Bronchial epithelial cell (primary cell): ENCODE results near the gene FGGY. TPM values are rescaled to one million over a fixed set of nuclear protein-coding genes. Genes with fewer than 3 reads are reported as not detected.
"Not testable (repeated sequence)": the region's sequence is repeated elsewhere in the genome, so short reads cannot be mapped to it uniquely, and the experiment has no call there.

Experiments used
- DNase-seq: peaks from one replicate; pipeline ENCODE4 v3.0.0-alpha.2; 2010; ENCODE audit warnings: low read depth
- FAIRE-seq: peaks from 2 replicates; lab custom pipeline; 2011; peaks lifted over from hg19 to GRCh38; lab: Jason Lieb, UNC
- H3K27me3 ChIP-seq: 2 replicates; pipeline ENCODE4 v1.5.1; 2011; ENCODE audit warnings: low read length; ENCODE audit not compliant: control insufficient read depth, insufficient read depth
- H3K36me3 ChIP-seq: 2 replicates; pipeline ENCODE4 v1.5.1; 2011; ENCODE audit warnings: low read length; ENCODE audit not compliant: control insufficient read depth, insufficient read depth
- H3K4me3 ChIP-seq: 2 replicates; pipeline ENCODE4 v1.5.1; 2011; ENCODE audit warnings: mild to moderate bottlenecking, low read depth, low read length, control low read depth
- total RNA-seq: library from RNA; depleted of rRNA; stranded (reverse); fragments of >200 nt; gene quantifications from 2 replicates; pipeline ENCODE4 v1.2.1, GENCODE V29; 2014
- TF ChIP-seq, protein P1 (sequence below): IDR thresholded peaks from 2 replicates; pipeline ENCODE4 v1.5.1; 2011; ENCODE audit warnings: mild to moderate bottlenecking, moderate library complexity, low read length, control low read depth, inconsistent platforms; ENCODE audit not compliant: insufficient read depth, severe bottlenecking

The FGGY gene
- total RNA-seq, 1 donor from 2014 or later = 20.0 TPM

DNA sequence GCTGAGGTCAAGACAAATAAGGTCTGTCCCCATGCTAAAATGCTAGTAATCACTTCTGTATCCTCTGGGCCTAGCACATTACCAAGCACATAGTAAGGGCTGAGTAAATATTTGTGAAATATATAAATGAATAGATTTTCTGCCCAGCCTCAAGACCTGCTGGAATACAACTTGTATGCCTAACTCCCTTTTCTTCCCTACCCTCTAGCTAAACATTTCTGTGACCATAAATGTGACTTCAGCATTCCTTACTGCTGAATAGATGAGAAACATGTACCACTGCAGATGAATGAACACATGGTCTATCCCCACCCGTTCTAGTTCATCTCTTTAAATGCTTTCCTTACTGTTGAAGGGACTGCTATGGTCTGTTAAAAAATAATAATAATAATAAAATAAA is 308.9 kb downstream of the FGGY start:
- H3K27me3 ChIP-seq = no peaks in the 10 kb centered on the region
- no peak for FAIRE-seq
- DNase-seq = no peak
- no peaks in the 10 kb centered on the region for H3K36me3 ChIP-seq
- TF ChIP-seq, protein P1, sequence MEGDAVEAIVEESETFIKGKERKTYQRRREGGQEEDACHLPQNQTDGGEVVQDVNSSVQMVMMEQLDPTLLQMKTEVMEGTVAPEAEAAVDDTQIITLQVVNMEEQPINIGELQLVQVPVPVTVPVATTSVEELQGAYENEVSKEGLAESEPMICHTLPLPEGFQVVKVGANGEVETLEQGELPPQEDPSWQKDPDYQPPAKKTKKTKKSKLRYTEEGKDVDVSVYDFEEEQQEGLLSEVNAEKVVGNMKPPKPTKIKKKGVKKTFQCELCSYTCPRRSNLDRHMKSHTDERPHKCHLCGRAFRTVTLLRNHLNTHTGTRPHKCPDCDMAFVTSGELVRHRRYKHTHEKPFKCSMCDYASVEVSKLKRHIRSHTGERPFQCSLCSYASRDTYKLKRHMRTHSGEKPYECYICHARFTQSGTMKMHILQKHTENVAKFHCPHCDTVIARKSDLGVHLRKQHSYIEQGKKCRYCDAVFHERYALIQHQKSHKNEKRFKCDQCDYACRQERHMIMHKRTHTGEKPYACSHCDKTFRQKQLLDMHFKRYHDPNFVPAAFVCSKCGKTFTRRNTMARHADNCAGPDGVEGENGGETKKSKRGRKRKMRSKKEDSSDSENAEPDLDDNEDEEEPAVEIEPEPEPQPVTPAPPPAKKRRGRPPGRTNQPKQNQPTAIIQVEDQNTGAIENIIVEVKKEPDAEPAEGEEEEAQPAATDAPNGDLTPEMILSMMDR = no peak
- H3K4me3 ChIP-seq = no peak overlapping the region

DNA sequence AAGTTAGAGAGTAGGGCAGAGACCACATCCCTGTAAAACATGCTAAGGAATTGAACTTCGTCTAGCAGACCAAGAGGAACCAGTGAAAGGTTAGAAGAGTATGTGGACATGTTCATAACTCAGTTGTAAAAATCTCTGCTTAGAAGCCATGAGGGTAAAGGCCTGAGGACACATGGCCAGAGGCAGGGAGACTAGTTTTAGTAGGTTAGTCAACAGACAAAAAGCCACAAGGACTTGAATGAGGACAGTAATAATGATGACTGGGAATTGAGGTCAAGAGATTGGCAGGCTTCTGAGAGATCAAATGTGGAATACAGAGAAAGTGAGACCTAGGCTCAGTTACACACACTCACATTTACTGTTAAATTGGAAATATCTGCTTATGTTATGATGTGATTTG is 312.4 kb downstream of the FGGY start:
- TF ChIP-seq, protein P1 = no peak
- DNase-seq = no peak
- Histone ChIP-seq H3K4me3 (no peak overlapping the region), H3K36me3 (no peaks in the 10 kb centered on the region), H3K27me3 (no peaks in the 10 kb centered on the region)
- FAIRE-seq = no peak

DNA sequence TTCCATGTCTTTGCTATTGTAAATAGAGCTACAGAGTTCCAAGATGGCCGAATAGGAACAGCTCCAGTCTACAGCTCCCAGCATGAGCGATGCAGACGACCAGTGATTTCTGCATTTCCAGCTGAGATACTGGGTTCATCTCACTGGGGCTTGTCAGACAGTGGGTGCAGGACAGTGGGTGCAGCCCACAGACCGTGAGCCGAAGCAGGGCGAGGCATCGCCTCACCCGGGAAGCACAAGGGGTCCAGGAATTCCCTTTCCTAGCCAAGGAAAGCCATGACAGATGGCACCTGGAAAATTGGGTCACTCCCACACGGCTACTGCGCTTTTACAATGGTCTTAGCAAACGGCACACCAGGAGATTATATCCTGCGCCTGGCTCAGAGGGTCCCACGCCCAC is 313.6 kb downstream of the FGGY start:
- H3K27me3 ChIP-seq, FAIRE-seq, H3K36me3 ChIP-seq, H3K4me3 ChIP-seq, DNase-seq: not testable (repeated sequence)

DNA sequence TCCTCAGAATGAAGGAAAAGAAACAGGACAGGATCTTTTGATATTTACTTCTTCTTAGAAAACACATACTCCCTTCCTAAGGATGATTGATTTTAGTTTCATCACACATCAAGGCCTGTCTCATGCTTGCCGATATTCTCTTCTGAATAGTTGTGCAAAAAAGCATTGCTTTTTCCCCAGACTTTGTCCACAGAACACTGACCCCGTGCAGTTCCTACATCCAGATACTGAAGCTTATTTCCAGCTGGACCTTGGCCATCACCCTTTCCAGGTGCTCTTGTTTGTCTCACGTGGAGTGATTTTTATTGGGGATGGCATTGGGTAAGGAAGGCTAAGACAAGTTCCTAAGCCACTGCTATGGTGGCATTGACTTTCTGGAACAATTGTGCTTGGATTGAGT is 320.5 kb downstream of the FGGY start:
- H3K36me3 ChIP-seq = no peaks in the 10 kb centered on the region
- no peak for FAIRE-seq
- TF ChIP-seq, protein P1 = no peak
- H3K27me3 ChIP-seq = no peaks in the 10 kb centered on the region
- DNase-seq = no peak
- no peak overlapping the region for H3K4me3 ChIP-seq

DNA sequence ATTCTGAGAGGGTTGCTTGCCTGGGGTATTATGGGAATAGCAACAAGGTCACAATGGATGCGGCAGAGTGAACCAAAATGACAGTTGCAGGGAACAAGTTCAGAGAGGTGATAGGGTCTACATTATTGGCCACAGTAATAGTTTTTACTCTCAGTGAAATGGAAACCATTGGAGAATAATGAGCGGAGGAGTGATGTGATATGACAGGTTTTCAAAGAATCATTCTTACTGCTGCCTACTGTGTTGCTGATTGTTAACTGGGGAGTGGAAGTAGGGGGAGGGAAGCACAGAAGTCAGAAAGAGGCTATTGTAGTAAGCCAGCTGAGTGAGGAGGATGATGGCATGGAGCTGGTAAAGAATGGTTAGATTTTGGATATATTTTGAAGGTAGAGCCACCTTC is 322.7 kb downstream of the FGGY start:
- TF ChIP-seq, protein P1 = no peak
- H3K36me3 ChIP-seq = no peaks in the 10 kb centered on the region
- no peaks in the 10 kb centered on the region for H3K27me3 ChIP-seq
- FAIRE-seq (no peak), DNase-seq (no peak)
- no peak overlapping the region for H3K4me3 ChIP-seq

DNA sequence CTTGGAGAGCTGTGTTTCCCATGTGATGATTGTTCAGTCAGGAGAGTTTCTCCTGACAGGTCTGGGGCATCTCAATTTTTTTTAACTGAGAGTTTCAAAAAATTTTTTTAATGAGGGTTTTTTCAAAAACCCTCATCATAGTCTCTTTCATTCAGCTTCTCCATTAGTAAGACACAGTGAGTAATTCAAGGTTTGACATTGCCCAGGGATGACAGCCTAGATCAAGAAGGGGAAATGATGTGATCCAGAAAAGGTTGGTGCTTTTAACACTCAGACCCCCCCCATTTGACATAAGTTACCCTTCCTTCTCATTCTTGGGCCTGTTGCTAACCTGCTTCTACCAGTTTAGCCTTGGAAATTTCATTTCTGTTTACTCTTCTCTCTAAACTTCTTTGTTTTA is 328.5 kb downstream of the FGGY start:
- Histone ChIP-seq H3K4me3 (no peak overlapping the region), H3K36me3 (no peaks in the 10 kb centered on the region), H3K27me3 (no peaks in the 10 kb centered on the region)
- no peak for DNase-seq
- FAIRE-seq = no peak
- TF ChIP-seq, protein P1 = no peak
